NT2/D1 (cell line): ENCODE measurements around the gene MED15.

Experiments used
- DNase-seq: peaks from one replicate; pipeline ENCODE4 v3.0.0-alpha.2; 2011; ENCODE audit warnings: low read depth, low spot score
- H3K27me3 ChIP-seq: 2 replicates; pipeline ENCODE4 v1.6.0; 2011; ENCODE audit warnings: mild to moderate bottlenecking; ENCODE audit not compliant: insufficient read length, insufficient read depth
- H3K36me3 ChIP-seq: 2 replicates; pipeline ENCODE4 v1.6.1; 2011; ENCODE audit warnings: mild to moderate bottlenecking, low read length, mixed read lengths; ENCODE audit not compliant: insufficient read depth, insufficient read length
- H3K4me1 ChIP-seq: 2 replicates; pipeline ENCODE4 v1.5.1; 2011; ENCODE audit not compliant: insufficient read depth, insufficient read length
- H3K4me3 ChIP-seq: 2 replicates; pipeline ENCODE4 v1.5.1; 2011; ENCODE audit warnings: low read depth; ENCODE audit not compliant: insufficient read length
- H3K9ac ChIP-seq: 2 replicates; pipeline ENCODE4 v1.6.0; 2011; ENCODE audit warnings: low read depth; ENCODE audit not compliant: insufficient read length
- H3K9me3 ChIP-seq: 2 replicates; pipeline ENCODE4 v1.5.1; 2011; ENCODE audit warnings: mild to moderate bottlenecking, low read length; ENCODE audit not compliant: insufficient read depth
- SUZ12 ChIP-seq: IDR thresholded peaks from 2 replicates; pipeline ENCODE4 v1.6.1; 2011; ENCODE audit not compliant: insufficient read length, insufficient read depth; ENCODE audit errors: extremely low read depth
- YY1 ChIP-seq: IDR thresholded peaks from 2 replicates; pipeline ENCODE4 v1.6.1; 2011; ENCODE audit not compliant: insufficient read length, insufficient read depth
- ZNF274 ChIP-seq: IDR thresholded peaks from 2 replicates; pipeline ENCODE4 v1.6.1; 2011; ENCODE audit warnings: mild to moderate bottlenecking, low read depth, low read length

The MED15 gene

DNA sequence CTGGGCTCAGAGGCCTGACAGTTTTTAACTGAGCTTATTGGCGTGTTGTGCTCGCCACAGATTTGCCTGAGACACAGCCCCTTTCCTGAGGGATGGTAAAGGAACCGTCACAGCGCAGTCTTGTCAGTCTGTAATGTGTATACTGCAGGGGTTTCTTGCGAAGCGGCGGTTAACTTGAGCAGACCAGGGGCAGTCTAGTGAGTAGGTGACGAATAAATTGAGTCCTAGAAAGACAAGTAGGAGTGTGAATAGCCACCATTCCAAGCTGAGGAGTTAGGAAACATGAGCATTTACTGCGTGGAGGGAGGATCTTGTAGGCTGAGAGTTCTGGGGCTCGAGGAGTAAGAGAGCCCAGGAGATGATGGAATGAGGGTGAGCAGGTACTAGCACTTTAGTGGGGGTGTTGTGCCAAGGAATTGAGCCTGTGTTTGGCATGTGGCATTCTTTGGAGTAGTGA lies 1.4 kb downstream of the MED15 start:
- no peaks in the 10 kb centered on the region for H3K27me3 ChIP-seq

DNA sequence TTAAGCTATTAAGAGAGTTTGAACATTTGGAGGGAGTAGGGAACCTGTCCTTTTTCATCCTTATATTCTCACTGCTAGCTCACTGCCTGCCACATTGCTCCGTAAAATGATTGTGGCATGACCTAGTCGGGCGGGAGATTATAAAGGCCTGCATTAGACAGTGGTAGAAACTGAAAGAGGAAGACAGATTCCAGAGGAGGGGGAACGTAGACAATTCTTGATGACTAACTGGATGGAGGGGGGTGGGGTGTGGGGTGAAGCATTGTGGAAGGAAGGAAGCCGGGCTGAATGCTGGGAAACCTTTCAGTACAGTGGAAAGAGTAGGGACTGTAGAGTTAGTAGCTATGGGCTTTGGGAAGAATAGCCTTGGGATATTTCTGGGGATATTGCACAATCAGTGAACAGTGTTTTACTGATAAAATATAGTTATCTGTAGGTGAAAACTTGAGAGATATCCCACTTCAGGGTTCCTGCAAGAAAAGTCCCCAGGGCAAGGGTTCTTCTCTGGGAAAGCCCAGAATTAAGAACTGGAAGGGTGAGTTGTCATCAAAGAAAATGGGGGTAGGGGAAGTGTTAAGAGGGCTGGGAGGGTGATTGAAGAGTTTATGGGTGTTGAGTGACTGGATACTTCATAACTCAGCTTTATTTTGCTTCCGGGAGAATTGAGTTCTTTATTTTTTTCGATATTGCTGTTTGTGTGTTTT lies 2.1 kb downstream of the MED15 start:
- Histone ChIP-seq H3K9me3 (no peaks in the 10 kb centered on the region), H3K4me3 (peak overlapping the region; percentile 85), H3K36me3 (peaks cover 27% of the 10 kb centered on the region), H3K27me3 (no peaks in the 10 kb centered on the region), H3K4me1 (peaks cover 7% of the 10 kb centered on the region), H3K9ac (peak overlapping the region; percentile 54)
- TF ChIP-seq ZNF274: no peak
- no peak for DNase-seq

More for the DNA sequence above, 1.4 kb downstream of the MED15 start:
- Histone ChIP-seq H3K36me3 (peaks cover 21% of the 10 kb centered on the region), H3K4me1 (peaks cover 9% of the 10 kb centered on the region), H3K9ac (peak overlapping the region; percentile 54), H3K9me3 (no peaks in the 10 kb centered on the region), H3K4me3 (peak overlapping the region; percentile 85)
- no peak for DNase-seq
- TF ChIP-seq ZNF274: no peak
- TF ChIP-seq SUZ12: no peak
- no peak for TF ChIP-seq YY1

- no peaks in the 10 kb centered on the region for H3K27me3 ChIP-seq
- no peak for DNase-seq
- no peak overlapping the region for H3K4me3 ChIP-seq
- H3K4me1 ChIP-seq: peaks cover 7% of the 10 kb centered on the region
- H3K36me3 ChIP-seq: peaks cover 34% of the 10 kb centered on the region
- TF ChIP-seq YY1 (no peak), ZNF274 (no peak), SUZ12 (no peak)
- H3K9me3 ChIP-seq: no peaks in the 10 kb centered on the region
- H3K9ac ChIP-seq: no peak overlapping the region
These were observed 3.6 kb downstream of the MED15 start for GRCh38 chr22:20510811-20511577.

GRCh38 chr22:20511578-20512229 lies 4.3 kb downstream of the MED15 start:
- DNase-seq: no peak
- TF ChIP-seq ZNF274: no peak
- no peaks in the 10 kb centered on the region for H3K27me3 ChIP-seq
- no peak overlapping the region for H3K9ac ChIP-seq
- no peaks in the 10 kb centered on the region for H3K9me3 ChIP-seq
- peaks cover 37% of the 10 kb centered on the region for H3K36me3 ChIP-seq
- no peak overlapping the region for H3K4me3 ChIP-seq
- peaks cover 7% of the 10 kb centered on the region for H3K4me1 ChIP-seq

DNA sequence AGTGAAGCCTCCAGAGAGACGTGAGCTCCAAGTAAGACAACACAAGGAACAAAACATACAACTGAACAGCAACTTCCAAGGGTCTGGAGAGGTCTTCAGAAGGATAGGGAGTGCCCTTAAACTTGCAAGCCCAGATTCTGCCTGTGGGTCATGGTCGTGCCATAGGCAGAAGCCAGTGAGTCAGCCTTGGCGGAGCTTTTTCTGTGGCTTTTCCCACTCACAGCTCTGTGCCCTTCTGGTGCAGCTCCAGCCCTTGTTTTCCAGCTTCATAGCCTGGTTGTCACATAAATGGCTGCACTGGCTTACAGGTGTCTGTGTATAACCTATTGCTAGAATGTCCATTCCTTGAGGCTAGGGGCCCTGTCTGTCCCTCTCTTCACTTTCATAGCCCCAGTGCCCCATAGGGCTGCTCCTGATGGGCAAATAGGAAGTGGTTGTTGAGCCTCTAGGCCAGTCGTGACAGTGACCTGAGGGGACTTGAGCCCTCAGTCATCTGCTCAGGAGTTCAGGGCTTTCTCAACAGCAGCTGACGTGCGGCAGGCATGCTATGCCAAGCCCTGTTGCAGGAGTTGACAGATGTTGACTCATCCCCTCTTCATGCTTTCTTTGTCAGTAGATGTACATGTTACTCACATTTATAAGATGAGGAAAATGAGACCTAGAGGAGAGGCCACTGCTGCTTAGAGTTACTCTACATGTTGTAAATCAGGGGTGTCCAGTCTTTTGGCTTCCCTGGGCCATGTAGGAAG lies 7.4 kb downstream of the MED15 start:
- Histone ChIP-seq H3K4me3 (no peak overlapping the region), H3K4me1 (peaks cover 7% of the 10 kb centered on the region), H3K9ac (no peak overlapping the region)

DNA sequence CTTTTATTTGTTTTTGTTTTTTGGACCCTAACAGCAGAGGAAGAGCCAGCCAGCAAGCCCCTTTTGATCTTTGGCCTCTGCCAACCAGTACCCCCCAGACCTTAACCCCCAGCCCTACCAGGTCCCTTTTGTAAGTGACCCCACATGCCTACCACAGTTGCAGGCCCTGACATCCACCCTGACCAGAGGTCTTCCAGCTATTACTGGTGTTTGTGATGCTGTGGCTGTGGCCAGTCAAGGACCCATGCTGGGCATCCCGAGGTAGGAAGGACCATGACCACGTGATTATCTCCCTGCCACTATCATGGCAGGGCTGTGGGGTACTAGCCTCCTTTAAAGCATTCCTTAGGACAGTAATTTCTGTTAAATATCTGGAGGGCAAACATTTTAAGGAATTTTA lies 9.0 kb downstream of the MED15 start:
- Histone ChIP-seq H3K36me3 (peaks cover 60% of the 10 kb centered on the region), H3K4me1 (no peaks in the 10 kb centered on the region), H3K9ac (no peak overlapping the region), H3K27me3 (no peaks in the 10 kb centered on the region), H3K9me3 (no peaks in the 10 kb centered on the region), H3K4me3 (no peak overlapping the region)
- TF ChIP-seq ZNF274: no peak
- TF ChIP-seq YY1: no peak
- no peak for TF ChIP-seq SUZ12
- no peak for DNase-seq

More for the DNA sequence above, 7.4 kb downstream of the MED15 start:
- Histone ChIP-seq H3K27me3 (no peaks in the 10 kb centered on the region), H3K36me3 (peaks cover 61% of the 10 kb centered on the region), H3K9me3 (no peaks in the 10 kb centered on the region)
- DNase-seq: no peak
- no peak for TF ChIP-seq YY1
- no peak for TF ChIP-seq SUZ12
- TF ChIP-seq ZNF274: no peak
